OCI-LY7 (cell line): ENCODE measurements around the gene MACROD2. TPM values are rescaled to one million over a fixed set of nuclear protein-coding genes. Genes with fewer than 3 reads are reported as not detected.
A peak's percentile ranks its signal among the peaks of the same experiment; 100 is the strongest.

ENCODE experiments used
- BruUV-seq: library from RNA; stranded (reverse); fragments of 400-500 nt; replicated peaks from 2 replicates; lab custom pipeline; 2021; lab: Mats Ljungman, UMichigan
- CTCF ChIA-PET: fragments of 300-600 bp; sonication (Branson Sonifier 250); formaldehyde crosslinking; loops from one replicate; lab custom pipeline; 2022; ENCODE audit warnings: antibody characterized with exemption; ENCODE audit not compliant: unreplicated experiment; lab: Charles Lee
- POLR2A ChIA-PET: fragments of 300-600 bp; sonication (Branson Sonifier 250); formaldehyde crosslinking; loops from one replicate; lab custom pipeline; 2022; ENCODE audit warnings: antibody characterized with exemption; lab: Charles Lee
- DNase-seq: peaks from one replicate; pipeline ENCODE4 v3.0.0-alpha.2; 2015; ENCODE audit warnings: low spot score
- H2AFZ ChIP-seq: fragments of 200-600 bp; sonication (generic), shearing (Covaris generic); 2 replicates; pipeline ENCODE4 v1.6.1; 2014; ENCODE audit warnings: mild to moderate bottlenecking, antibody characterized with exemption, low read length, moderate library complexity
- H3K27ac ChIP-seq: fragments of 200-600 bp; sonication (generic); 2 replicates; pipeline ENCODE4 v1.5.1; 2014; ENCODE audit warnings: mixed run types, low read depth, mild to moderate bottlenecking, moderate library complexity, low read length, inconsistent platforms; ENCODE audit not compliant: poor library complexity, severe bottlenecking
- H3K36me3 ChIP-seq: fragments of 200-600 bp; sonication (generic); 2 replicates; pipeline ENCODE4 v1.6.1; 2014; ENCODE audit warnings: mild to moderate bottlenecking, antibody characterized with exemption, low read length, moderate library complexity, mixed read lengths; ENCODE audit not compliant: insufficient read depth
- H3K4me1 ChIP-seq: fragments of 200-600 bp; sonication (generic); 2 replicates; pipeline ENCODE4 v1.5.1; 2014; ENCODE audit warnings: mild to moderate bottlenecking, low read length; ENCODE audit not compliant: insufficient read depth, poor library complexity, severe bottlenecking
- H3K4me2 ChIP-seq: fragments of 200-600 bp; sonication (generic); 2 replicates; pipeline ENCODE4 v1.6.1; 2014; ENCODE audit warnings: mild to moderate bottlenecking, low read length
- H3K4me3 ChIP-seq: fragments of 200-600 bp; sonication (generic); 2 replicates; pipeline ENCODE4 v1.5.1; 2014; ENCODE audit warnings: mild to moderate bottlenecking, low read depth, low read length; ENCODE audit not compliant: poor library complexity, severe bottlenecking
- H3K79me2 ChIP-seq: fragments of 200-600 bp; sonication (generic); 2 replicates; pipeline ENCODE4 v1.6.1; 2016; ENCODE audit warnings: low read depth, mild to moderate bottlenecking, low read length, moderate library complexity, mixed read lengths; ENCODE audit not compliant: insufficient read depth
- H3K9me2 ChIP-seq: fragments of 200-600 bp; sonication (generic); 2 replicates; pipeline ENCODE4 v1.6.1; 2016; ENCODE audit warnings: mild to moderate bottlenecking, low read length, mixed read lengths; ENCODE audit not compliant: insufficient read depth
- H3K9me3 ChIP-seq: fragments of 200-600 bp; sonication (generic); 2 replicates; pipeline ENCODE4 v1.6.1; 2014; ENCODE audit warnings: mild to moderate bottlenecking, mixed run types, low read length, mixed read lengths
- H4K20me1 ChIP-seq: fragments of 200-600 bp; sonication (generic); 2 replicates; pipeline ENCODE4 v1.6.1; 2014; ENCODE audit warnings: mild to moderate bottlenecking, antibody characterized with exemption, low read length, moderate library complexity, mixed read lengths; ENCODE audit not compliant: insufficient read depth
- EZH2phosphoT487 ChIP-seq: fragments of 200-600 bp; sonication (generic); IDR thresholded peaks from 2 replicates; pipeline ENCODE4 v1.6.1; 2018; ENCODE audit warnings: low read depth, borderline replicate concordance, mild to moderate bottlenecking, mixed run types, antibody characterized with exemption, low read length, moderate library complexity, mixed read lengths
- intact Hi-C: fragments of 100-400 bp; cut with micrococcal nuclease; formaldehyde crosslinking; loops from one replicate; pipeline ENCODE4 v1.10.0; 2022; ENCODE audit not compliant: unreplicated experiment
- total RNA-seq, 2 experiments: library from RNA; depleted of rRNA in 1 of 2; stranded (reverse); fragments of >200 nt in 1 of 2; shearing (Covaris generic) in 1 of 2; gene quantifications; 2 replicates each; pipeline ENCODE4 v1.2.3, GENCODE V29; 2014 to 2022
- TF ChIP-seq, protein P1 (sequence below): fragments of 200-600 bp; sonication (generic); conservative IDR thresholded peaks from 2 replicates; pipeline ENCODE4 v1.5.1; 2014; ENCODE audit warnings: mild to moderate bottlenecking, antibody characterized with exemption, low read length, moderate library complexity, mixed read lengths

MACROD2 gene
- total RNA-seq, 2 experiments from 2014 or later: 0.09 to 4.5 TPM

DNA sequence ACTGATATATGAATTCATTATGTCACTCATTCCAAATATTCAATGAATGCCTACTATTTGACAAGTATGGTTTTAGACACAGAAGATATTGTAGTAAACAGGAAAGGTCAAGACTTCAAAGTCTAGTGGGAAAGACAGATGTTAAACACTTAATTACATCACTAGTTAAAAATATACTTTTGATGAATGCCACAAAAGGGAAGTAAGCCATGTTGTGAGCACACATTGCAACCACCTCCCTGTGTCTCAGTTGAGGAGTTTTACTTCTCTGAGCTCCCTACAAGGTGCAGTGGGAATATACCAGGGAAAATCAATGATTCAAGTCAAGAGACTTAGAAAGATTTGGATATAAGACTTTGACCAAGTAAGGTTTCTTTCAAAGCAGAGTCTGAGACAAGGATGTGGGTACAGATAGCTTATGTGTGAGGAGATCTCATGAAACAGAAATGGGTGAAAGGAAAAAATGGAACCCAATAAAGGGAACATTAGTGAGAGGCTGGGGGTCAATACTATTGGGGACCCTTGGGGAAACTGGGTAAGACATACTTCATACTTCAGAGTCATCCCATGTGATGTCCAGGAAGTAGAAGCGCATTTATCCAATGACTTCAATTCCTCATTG, 2074.2 kb downstream of the MACROD2 start:
- peak overlapping the region; percentile 16 for H3K4me2 ChIP-seq
- intact Hi-C loops: no loop called here
- peak overlapping the region; percentile 11 for H3K27ac ChIP-seq
- peak overlapping the region; percentile 49; the same call in 1 of the 2 replicates for H2AFZ ChIP-seq
- no peaks in the 10 kb centered on the region for H3K79me2 ChIP-seq
- H3K4me3 ChIP-seq: no peak overlapping the region
- no peaks in the 10 kb centered on the region for H4K20me1 ChIP-seq
- BruUV-seq: no TSS peak
- H3K36me3 ChIP-seq: no peaks in the 10 kb centered on the region
- H3K9me2 ChIP-seq: no peaks in the 10 kb centered on the region
- DNase-seq: peak; percentile 25
- H3K9me3 ChIP-seq: no peaks in the 10 kb centered on the region
- peaks cover 44% of the 10 kb centered on the region for H3K4me1 ChIP-seq
- ChIA-PET CTCF (interaction anchor here (0.9 to 1.3 kb wide), 2 partner anchors 24 to 31 kb away, joined by 3 to 4 read pairs; no protein-coding TSS in a partner anchor), POLR2A (interaction anchor here (0.6 to 2.8 kb wide), 13 partner anchors 10 to 238 kb away, joined by 3 to 15 read pairs (median 5); no protein-coding TSS in a partner anchor)
- TF ChIP-seq, protein P1, sequence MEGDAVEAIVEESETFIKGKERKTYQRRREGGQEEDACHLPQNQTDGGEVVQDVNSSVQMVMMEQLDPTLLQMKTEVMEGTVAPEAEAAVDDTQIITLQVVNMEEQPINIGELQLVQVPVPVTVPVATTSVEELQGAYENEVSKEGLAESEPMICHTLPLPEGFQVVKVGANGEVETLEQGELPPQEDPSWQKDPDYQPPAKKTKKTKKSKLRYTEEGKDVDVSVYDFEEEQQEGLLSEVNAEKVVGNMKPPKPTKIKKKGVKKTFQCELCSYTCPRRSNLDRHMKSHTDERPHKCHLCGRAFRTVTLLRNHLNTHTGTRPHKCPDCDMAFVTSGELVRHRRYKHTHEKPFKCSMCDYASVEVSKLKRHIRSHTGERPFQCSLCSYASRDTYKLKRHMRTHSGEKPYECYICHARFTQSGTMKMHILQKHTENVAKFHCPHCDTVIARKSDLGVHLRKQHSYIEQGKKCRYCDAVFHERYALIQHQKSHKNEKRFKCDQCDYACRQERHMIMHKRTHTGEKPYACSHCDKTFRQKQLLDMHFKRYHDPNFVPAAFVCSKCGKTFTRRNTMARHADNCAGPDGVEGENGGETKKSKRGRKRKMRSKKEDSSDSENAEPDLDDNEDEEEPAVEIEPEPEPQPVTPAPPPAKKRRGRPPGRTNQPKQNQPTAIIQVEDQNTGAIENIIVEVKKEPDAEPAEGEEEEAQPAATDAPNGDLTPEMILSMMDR: no peak
- no peak for TF ChIP-seq EZH2phosphoT487

DNA sequence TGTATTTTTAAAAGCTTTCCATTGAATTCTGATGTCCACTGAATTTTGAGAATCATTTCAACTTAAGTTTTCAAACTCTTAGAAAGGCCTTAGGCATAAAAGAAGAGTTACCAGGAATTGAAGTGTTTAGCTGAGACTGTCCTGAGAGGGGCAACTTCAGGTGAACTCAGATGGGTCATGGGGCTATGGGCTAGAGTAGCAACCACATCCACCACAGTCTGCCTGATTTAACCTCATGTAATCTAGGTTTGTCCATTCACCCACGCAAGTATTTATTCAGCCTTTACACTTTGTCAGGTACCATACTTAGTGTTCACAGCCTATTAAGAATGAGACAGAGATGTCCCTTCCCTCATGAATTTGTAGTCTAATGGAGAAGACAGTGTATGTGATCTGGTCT, 2076.9 kb downstream of the MACROD2 start:
- Histone ChIP-seq H3K4me2 (no peak overlapping the region), H3K79me2 (no peaks in the 10 kb centered on the region), H3K27ac (no peak overlapping the region), H3K4me3 (no peak overlapping the region), H3K4me1 (peaks cover 36% of the 10 kb centered on the region), H3K36me3 (no peaks in the 10 kb centered on the region), H2AFZ (no peak overlapping the region; the same call in 1 of the 2 replicates), H3K9me3 (no peaks in the 10 kb centered on the region), H4K20me1 (no peaks in the 10 kb centered on the region), H3K9me2 (no peaks in the 10 kb centered on the region)
- no peak for DNase-seq
- CTCF ChIA-PET: no interaction called here
- intact Hi-C loops: no loop called here
- no TSS peak for BruUV-seq
- TF ChIP-seq, protein P1: no peak
- TF ChIP-seq EZH2phosphoT487: no peak
- POLR2A ChIA-PET: interaction anchor here (1.0 to 1.6 kb wide), 5 partner anchors 8 to 70 kb away, joined by 3 to 5 read pairs (median 4); no protein-coding TSS in a partner anchor
